GM12878 (cell line): ENCODE measurements around the gene TMEM255B. TPM values are rescaled to one million over a fixed set of nuclear protein-coding genes. Genes with fewer than 3 reads are reported as not detected.

Source experiments
- ATAC-seq: fragments of 200-7000 bp; cut with Tn5 transposase; 3 replicates; pipeline ENCODE4 v1.9.1; 2020; ENCODE audit warnings: mild to moderate bottlenecking, moderate library complexity
- BruUV-seq: library from RNA; stranded (reverse); fragments of 400-500 nt; replicated peaks from 2 replicates; lab custom pipeline; 2021; lab: Mats Ljungman, UMichigan
- CTCF ChIA-PET: fragments of 300-600 bp; sonication (Branson Sonifier 250); formaldehyde crosslinking; extraction: SDS; loops from one replicate; lab custom pipeline; 2021; ENCODE audit warnings: inconsistent platforms; lab: Yijun Ruan, JAX
- POLR2A ChIA-PET: fragments of 350-600 bp; formaldehyde crosslinking; extraction: SDS; loops from one replicate; lab custom pipeline; 2021; ENCODE audit warnings: inconsistent platforms; lab: Charles Lee
- RAD21 ChIA-PET: fragments of 300-600 bp; sonication (Branson Sonifier 250); formaldehyde crosslinking; loops from one replicate; lab custom pipeline; 2023; ENCODE audit warnings: antibody characterized with exemption; ENCODE audit not compliant: unreplicated experiment; lab: Charles Lee
- SMC1A ChIA-PET: fragments of 300-600 bp; sonication (Branson Sonifier 250); formaldehyde crosslinking; loops from one replicate; lab custom pipeline; 2023; ENCODE audit not compliant: unreplicated experiment, uncharacterized antibody; lab: Charles Lee
- DNase-seq: peaks from one replicate; pipeline ENCODE4 v3.0.0-alpha.2; 2011; ENCODE audit warnings: low read depth, low spot score
- FAIRE-seq: peaks from 3 replicates; lab custom pipeline; 2011; peaks lifted over from hg19 to GRCh38; lab: Jason Lieb, UNC
- H2AFZ ChIP-seq: 2 replicates; pipeline ENCODE4 v1.6.0; 2011; ENCODE audit warnings: low read depth, low read length, control low read depth; ENCODE audit not compliant: control insufficient read depth
- H3K27ac ChIP-seq: 2 replicates; pipeline ENCODE4 v1.5.1; 2011; ENCODE audit warnings: control low read depth; ENCODE audit not compliant: control insufficient read depth, insufficient read depth
- H3K27me3 ChIP-seq, 2 experiments: replicated peaks in 1 of 2; 2 replicates each; pipeline versions ENCODE4 v1.6.0 to v1.6.1; 2011; ENCODE audit warnings: low read length in 1 of 2; ENCODE audit not compliant: control insufficient read depth in 2 of 2, insufficient read depth in 2 of 2
- H3K36me3 ChIP-seq, 2 experiments: 2 replicates each; pipeline ENCODE4 v1.5.1; 2011; ENCODE audit warnings: low read length in 1 of 2; ENCODE audit not compliant: control insufficient read depth in 2 of 2, insufficient read depth in 2 of 2
- H3K4me1 ChIP-seq: 2 replicates; pipeline ENCODE4 v1.6.1; 2011; ENCODE audit warnings: mild to moderate bottlenecking, low read length, moderate library complexity, mixed read lengths; ENCODE audit not compliant: control insufficient read depth, insufficient read depth
- H3K4me2 ChIP-seq: 2 replicates; pipeline ENCODE4 v1.6.0; 2011; ENCODE audit warnings: control low read depth; ENCODE audit not compliant: control insufficient read depth, insufficient read depth
- H3K4me3 ChIP-seq: fragments of 200-600 bp; sonication (generic); 2 replicates; pipeline ENCODE4 v1.5.1; 2016
- H3K79me2 ChIP-seq: 2 replicates; pipeline ENCODE4 v1.6.0; 2011; ENCODE audit warnings: low read length; ENCODE audit not compliant: control insufficient read depth, insufficient read depth
- H3K9ac ChIP-seq: 2 replicates; pipeline ENCODE4 v1.8.0; 2011; ENCODE audit warnings: low read length, control low read depth, mixed read lengths; ENCODE audit not compliant: control insufficient read depth, insufficient read depth
- H3K9me3 ChIP-seq: replicated peaks from 3 replicates; pipeline ENCODE4 v1.5.1; 2011; ENCODE audit warnings: mild to moderate bottlenecking, low read length; ENCODE audit not compliant: control insufficient read depth, insufficient read depth
- H4K20me1 ChIP-seq: 2 replicates; pipeline ENCODE4 v1.6.0; 2011; ENCODE audit not compliant: control insufficient read depth, insufficient read depth
- EP300 ChIP-seq, 2 experiments: fragments of 150-350 bp in 1 of 2; IDR thresholded peaks; 2 replicates each; pipeline ENCODE4 v1.6.1; 2011 to 2012; ENCODE audit warnings: low read depth in 2 of 2, low read length in 2 of 2, borderline replicate concordance in 1 of 2, improper control_type of control experiment in 1 of 2, inconsistent platforms in 1 of 2; ENCODE audit not compliant: control insufficient read depth in 1 of 2
- KAT2A ChIP-seq: conservative IDR thresholded peaks from 2 replicates; pipeline ENCODE4 v1.6.1; 2011; ENCODE audit warnings: low read depth, low read length; ENCODE audit not compliant: control insufficient read depth
- KDM1A ChIP-seq: fragments of 200-600 bp; sonication (generic); IDR thresholded peaks from 2 replicates; pipeline ENCODE4 v1.6.1; 2016; ENCODE audit warnings: borderline replicate concordance
- MTA2 ChIP-seq: fragments of 450-650 bp; IDR thresholded peaks from 2 replicates; pipeline ENCODE4 v1.6.1; 2016; ENCODE audit warnings: low read depth, mild to moderate bottlenecking, moderate library complexity
- NBN ChIP-seq: fragments of 450-650 bp; IDR thresholded peaks from 2 replicates; pipeline ENCODE4 v1.6.1; 2016
- NR2C2 ChIP-seq: IDR thresholded peaks from 2 replicates; pipeline ENCODE4 v1.6.1; 2011; ENCODE audit warnings: borderline replicate concordance, low read depth; ENCODE audit not compliant: control insufficient read depth, insufficient read length
- RBBP5 ChIP-seq: fragments of 200-600 bp; sonication (generic); conservative IDR thresholded peaks from 2 replicates; pipeline ENCODE4 v1.6.1; 2016
- RELA ChIP-seq: fragments of 450-650 bp; IDR thresholded peaks from 2 replicates; pipeline ENCODE4 v1.8.0; 2014; ENCODE audit warnings: borderline replicate concordance; ENCODE audit not compliant: partially characterized antibody
- SUZ12 ChIP-seq: fragments of 200-600 bp; sonication (generic); IDR thresholded peaks from one replicate; pipeline ENCODE4 v1.6.1; 2018; ENCODE audit warnings: antibody characterized with exemption, mild to moderate bottlenecking; ENCODE audit not compliant: unreplicated experiment
- ZNF274 ChIP-seq: IDR thresholded peaks from one replicate; pipeline ENCODE4 v1.8.0; 2011; ENCODE audit not compliant: insufficient read length, insufficient read depth
- WGBS: methylation state at CpG from one replicate; pipeline ENCODE4 v1.1.6; 2016; ENCODE audit warnings: low lambda C conversion rate; ENCODE audit not compliant: insufficient replicate concordance, insufficient coverage; ENCODE audit errors: missing lambda C conversion rate; 5-methylcytosine and 5-hydroxymethylcytosine counted together
- in situ Hi-C: fragments of 300-500 bp; cut with MboI; formaldehyde crosslinking; loops from 9 replicates; pipeline ENCODE4 v1.14.3; 2018; ENCODE audit warnings: mixed read lengths
- intact Hi-C: fragments of 100-400 bp; cut with micrococcal nuclease; formaldehyde crosslinking; loops from one replicate; pipeline ENCODE4 v1.14.2; 2022; ENCODE audit not compliant: unreplicated experiment
- polyA plus RNA-seq, 11 experiments: library from polyadenylated mRNA; depleted of rRNA in 4 of 11; unstranded in 6 of 11; stranded (reverse) in 5 of 11; fragments of >200 nt; fragmentation: Nextera tagmentation in 4 of 11; fragmentation: Illumina TruSeq in 1 of 11; extraction: Ambion mirVana in 4 of 11; extraction: Trizol in 1 of 11; gene quantifications; 1 replicate in 1 of 11; 2 replicates in 10 of 11; pipeline versions ENCODE4 v1.2.1 to v1.2.3, GENCODE V29; 2011 to 2016; ENCODE audit warnings: inconsistent platforms in 2 of 11, missing spikeins in 2 of 11, low read depth in 1 of 11
- total RNA-seq, 4 experiments: library from RNA; depleted of rRNA in 3 of 4; stranded (reverse); fragments of >200 nt in 3 of 4; fragmentation: Illumina TruSeq in 1 of 4; extraction: Trizol in 1 of 4; gene quantifications; 2 replicates each; pipeline versions ENCODE4 v1.2.1 to v1.2.3, GENCODE V29; 2013 to 2021
- TF ChIP-seq, protein P1 (sequence below): IDR thresholded peaks from 2 replicates; pipeline ENCODE4 v1.6.1; 2012; ENCODE audit warnings: low read depth, low read length, improper control_type of control experiment
- TF ChIP-seq, protein P2 (sequence below): IDR thresholded peaks from 2 replicates; pipeline ENCODE4 v1.6.1; 2011; ENCODE audit warnings: borderline replicate concordance, low read depth, mild to moderate bottlenecking, moderate library complexity, low read length; ENCODE audit not compliant: insufficient read depth, poor library complexity, severe bottlenecking

Gene TMEM255B
- total and polyA plus RNA-seq, 10 of the 15 experiments (the other 5 are each of a cell fraction or from before 2014, with no cell fraction given) = 0.04 to 0.62 (median 0.13) TPM; not detected in 3

DNA sequence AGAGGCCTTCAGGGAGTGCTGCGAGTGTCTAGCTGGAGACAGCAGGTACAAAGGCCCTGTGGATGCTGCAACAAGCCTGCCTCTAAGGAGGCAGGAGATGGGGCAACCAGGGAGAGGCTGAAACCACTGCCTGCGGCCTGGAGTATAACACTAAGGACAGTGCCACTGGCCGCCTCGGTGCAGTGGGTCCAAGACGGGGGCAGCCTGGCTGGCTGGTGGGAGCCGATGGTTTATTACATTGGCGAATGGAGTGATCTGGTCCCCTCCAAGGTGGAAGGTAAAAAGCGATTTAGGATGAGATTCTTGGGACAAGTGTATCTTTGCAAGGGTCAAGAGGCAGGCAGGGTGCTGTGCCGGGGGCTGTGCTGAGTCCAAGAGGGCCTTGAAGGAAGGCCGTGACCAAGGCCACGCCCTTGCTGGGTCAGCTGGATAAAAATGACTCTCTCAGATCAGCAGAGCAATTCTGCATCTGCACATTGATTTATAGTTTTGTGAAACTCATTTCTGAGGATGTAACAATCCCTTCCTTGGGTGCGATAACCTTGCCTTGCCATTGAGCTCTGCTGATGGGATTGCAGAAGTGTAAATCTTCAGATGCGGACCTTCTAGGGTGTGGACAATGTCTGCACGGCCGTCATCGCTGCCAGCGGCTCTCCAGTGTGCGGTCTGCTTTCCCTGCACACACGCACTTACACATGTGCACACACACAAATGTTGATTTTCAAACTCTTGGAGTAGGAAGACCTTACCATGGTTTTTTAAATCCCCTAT lies 6.0 kb downstream of the TMEM255B start:
- Histone ChIP-seq H3K79me2 (no peaks in the 10 kb centered on the region), H3K27ac (no peak overlapping the region), H2AFZ (no peak overlapping the region), H3K27me3 (peaks cover 2 to 6% of the 10 kb centered on the region in 2 experiments), H3K4me3 (no peak overlapping the region), H4K20me1 (no peaks in the 10 kb centered on the region), H3K9me3 (no peaks in the 10 kb centered on the region), H3K36me3 (no peaks in the 10 kb centered on the region), H3K4me1 (no peaks in the 10 kb centered on the region), H3K4me2 (no peak overlapping the region), H3K9ac (no peak overlapping the region)
- in situ Hi-C loops = no loop called here
- TF ChIP-seq, protein P1, sequence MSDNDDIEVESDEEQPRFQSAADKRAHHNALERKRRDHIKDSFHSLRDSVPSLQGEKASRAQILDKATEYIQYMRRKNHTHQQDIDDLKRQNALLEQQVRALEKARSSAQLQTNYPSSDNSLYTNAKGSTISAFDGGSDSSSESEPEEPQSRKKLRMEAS = no peak
- TF ChIP-seq EP300 (IDR thresholded peaks at IDR 0.05; ENCODE audit: borderline replicate concordance in 1 of 2, control insufficient read depth in 1 of 2, low read depth in 2 of 2, low read length in 2 of 2) (no peak), MTA2 (no peak), KAT2A (no peak), NBN (no peak), RELA (no peak), ZNF274 (no peak), SUZ12 (no peak), NR2C2 (no peak), KDM1A (no peak), RBBP5 (no peak)
- TF ChIP-seq, protein P2, sequence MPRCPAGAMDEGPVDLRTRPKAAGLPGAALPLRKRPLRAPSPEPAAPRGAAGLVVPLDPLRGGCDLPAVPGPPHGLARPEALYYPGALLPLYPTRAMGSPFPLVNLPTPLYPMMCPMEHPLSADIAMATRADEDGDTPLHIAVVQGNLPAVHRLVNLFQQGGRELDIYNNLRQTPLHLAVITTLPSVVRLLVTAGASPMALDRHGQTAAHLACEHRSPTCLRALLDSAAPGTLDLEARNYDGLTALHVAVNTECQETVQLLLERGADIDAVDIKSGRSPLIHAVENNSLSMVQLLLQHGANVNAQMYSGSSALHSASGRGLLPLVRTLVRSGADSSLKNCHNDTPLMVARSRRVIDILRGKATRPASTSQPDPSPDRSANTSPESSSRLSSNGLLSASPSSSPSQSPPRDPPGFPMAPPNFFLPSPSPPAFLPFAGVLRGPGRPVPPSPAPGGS = no peak
- FAIRE-seq = no peak
- CTCF ChIA-PET = no interaction called here
- POLR2A ChIA-PET = no interaction called here
- RAD21 ChIA-PET = no interaction called here
- SMC1A ChIA-PET = no interaction called here
- no TSS peak for BruUV-seq
- intact Hi-C loops = no loop called here
- no peak for ATAC-seq
- 41% methylated on average over 19 of the region's 19 CpGs for WGBS
- no peak for DNase-seq
